ENCODE measurements around the gene MAGI2.

- TF ChIP-seq CTCF (conservative IDR thresholded peaks at IDR 0.05; ENCODE audit: low read depth, low read length) (no peak), EZH2 (IDR thresholded peaks at IDR 0.05; ENCODE audit: borderline replicate concordance, low read depth, low read length, poor library complexity, severe bottlenecking) (no peak)
Observed at GRCh38 chr7:79091011-79091410, 362.5 kb downstream of the MAGI2 start.

Data from A673 (cell line).